Measurements from ENCODE around the gene SSBP3.
"Not testable (repeated sequence)": the region's sequence is repeated elsewhere in the genome, so short reads cannot be mapped to it uniquely, and the experiment has no call there.

SSBP3 gene

GRCh38 chr1:54355931-54356679 lies 50.1 kb downstream of the SSBP3 start:
- in situ Hi-C loops (cut with MboI; ENCODE audit: low sequenced_read_pairs): no loop called here

GRCh38 chr1:54354899-54355298 lies 51.3 kb downstream of the SSBP3 start:
- in situ Hi-C loops (cut with MboI; ENCODE audit: low sequenced_read_pairs): no loop called here

- in situ Hi-C loops (cut with MboI; ENCODE audit: low sequenced_read_pairs): no loop called here
Measured at GRCh38 chr1:54353959-54354358, 52.2 kb downstream of the SSBP3 start.

GRCh38 chr1:54352755-54353154 lies 53.4 kb downstream of the SSBP3 start:
- in situ Hi-C loops (cut with MboI; ENCODE audit: low sequenced_read_pairs): no loop called here

GRCh38 chr1:54350360-54350759 lies 55.8 kb downstream of the SSBP3 start:
- in situ Hi-C loops (cut with MboI; ENCODE audit: low sequenced_read_pairs): no loop called here

- in situ Hi-C loops (cut with MboI; ENCODE audit: low sequenced_read_pairs): no loop called here
Measured at GRCh38 chr1:54348700-54349021, 57.5 kb downstream of the SSBP3 start.

GRCh38 chr1:54347955-54348699 lies 58.1 kb downstream of the SSBP3 start:
- in situ Hi-C loops (cut with MboI; ENCODE audit: low sequenced_read_pairs): no loop called here

GRCh38 chr1:54347261-54347954 lies 58.8 kb downstream of the SSBP3 start:
- in situ Hi-C loops (cut with MboI; ENCODE audit: low sequenced_read_pairs): no loop called here

GRCh38 chr1:54345548-54345947 lies 60.6 kb downstream of the SSBP3 start:
- in situ Hi-C loops (cut with MboI; ENCODE audit: low sequenced_read_pairs): not testable (repeated sequence)

GRCh38 chr1:54345116-54345515 lies 61.1 kb downstream of the SSBP3 start:
- in situ Hi-C loops (cut with MboI; ENCODE audit: low sequenced_read_pairs): no loop called here

GRCh38 chr1:54342742-54343687 lies 63.2 kb downstream of the SSBP3 start:
- in situ Hi-C loops (cut with MboI; ENCODE audit: low sequenced_read_pairs): no loop called here

- in situ Hi-C loops (cut with MboI; ENCODE audit: low sequenced_read_pairs): no loop called here
Measured at GRCh38 chr1:54342288-54342687, 63.9 kb downstream of the SSBP3 start.

- in situ Hi-C loops (cut with MboI; ENCODE audit: low sequenced_read_pairs): no loop called here
Measured at GRCh38 chr1:54341763-54342162, 64.4 kb downstream of the SSBP3 start.

- in situ Hi-C loops (cut with MboI; ENCODE audit: low sequenced_read_pairs): no loop called here
Measured at GRCh38 chr1:54340878-54341277, 65.3 kb downstream of the SSBP3 start.

- in situ Hi-C loops (cut with MboI; ENCODE audit: low sequenced_read_pairs): no loop called here
Measured at GRCh38 chr1:54340434-54340833, 65.8 kb downstream of the SSBP3 start.

GRCh38 chr1:54339126-54339525 lies 67.1 kb downstream of the SSBP3 start:
- in situ Hi-C loops (cut with MboI; ENCODE audit: low sequenced_read_pairs): no loop called here

- in situ Hi-C loops (cut with MboI; ENCODE audit: low sequenced_read_pairs): no loop called here
Measured at GRCh38 chr1:54338464-54338863, 67.7 kb downstream of the SSBP3 start.

GRCh38 chr1:54337928-54338327 lies 68.3 kb downstream of the SSBP3 start:
- in situ Hi-C loops (cut with MboI; ENCODE audit: low sequenced_read_pairs): no loop called here

- in situ Hi-C loops (cut with MboI; ENCODE audit: low sequenced_read_pairs): no loop called here
Measured at GRCh38 chr1:54337034-54337433, 69.2 kb downstream of the SSBP3 start.

- in situ Hi-C loops (cut with MboI; ENCODE audit: low sequenced_read_pairs): no loop called here
Measured at GRCh38 chr1:54336116-54336515, 70.1 kb downstream of the SSBP3 start.

GRCh38 chr1:54335755-54336108 lies 70.5 kb downstream of the SSBP3 start:
- in situ Hi-C loops (cut with MboI; ENCODE audit: low sequenced_read_pairs): no loop called here
